ENCODE results near the gene TMEM63A.
A peak's percentile ranks its signal among the peaks of the same experiment; 100 is the strongest.
"Not testable (repeated sequence)": the region's sequence is repeated elsewhere in the genome, so short reads cannot be mapped to it uniquely, and the experiment has no call there.

Gene TMEM63A

GRCh38 chr1:225897595-225898514 is 15.7 kb upstream of the TMEM63A start:
- DNase-seq (ENCODE audit: low spot score): no peak
- Mint-ChIP-seq H3K27ac (peak overlapping the region; percentile 74), H3K9me3 (no peaks in the 10 kb centered on the region), H3K36me3 (ENCODE audit: low read depth) (no peaks in the 10 kb centered on the region), H3K4me1 (ENCODE audit: low read depth) (peaks cover 32% of the 10 kb centered on the region), H3K27me3 (ENCODE audit: low read depth) (peaks cover 23% of the 10 kb centered on the region), H3K4me3 (peak overlapping the region; percentile 77)

GRCh38 chr1:225896937-225897549 is 14.9 kb upstream of the TMEM63A start:
- peak; percentile 81 for DNase-seq (ENCODE audit: low spot score)
- Mint-ChIP-seq H3K27me3 (ENCODE audit: low read depth) (peaks cover 23% of the 10 kb centered on the region), H3K36me3 (ENCODE audit: low read depth) (no peaks in the 10 kb centered on the region), H3K27ac (peak overlapping the region; percentile 74), H3K9me3 (no peaks in the 10 kb centered on the region), H3K4me3 (peak overlapping the region; percentile 77), H3K4me1 (ENCODE audit: low read depth) (peaks cover 32% of the 10 kb centered on the region)

GRCh38 chr1:225896494-225896893 is 14.3 kb upstream of the TMEM63A start:
- Mint-ChIP-seq H3K9me3 (no peaks in the 10 kb centered on the region), H3K27me3 (ENCODE audit: low read depth) (peaks cover 23% of the 10 kb centered on the region), H3K36me3 (ENCODE audit: low read depth) (no peaks in the 10 kb centered on the region), H3K4me3 (peak overlapping the region; percentile 77), H3K4me1 (ENCODE audit: low read depth) (peaks cover 32% of the 10 kb centered on the region), H3K27ac (peak overlapping the region; percentile 74)
- DNase-seq (ENCODE audit: low spot score): no peak

GRCh38 chr1:225892307-225892706 is 10.1 kb upstream of the TMEM63A start:
- H3K4me1 Mint-ChIP-seq (ENCODE audit: low read depth): peaks cover 19% of the 10 kb centered on the region
- DNase-seq (ENCODE audit: low spot score): no peak
- peaks cover 23% of the 10 kb centered on the region for H3K27me3 Mint-ChIP-seq (ENCODE audit: low read depth)
- no peak overlapping the region for H3K27ac Mint-ChIP-seq
- no peaks in the 10 kb centered on the region for H3K9me3 Mint-ChIP-seq
- no peaks in the 10 kb centered on the region for H3K36me3 Mint-ChIP-seq (ENCODE audit: low read depth)
- H3K4me3 Mint-ChIP-seq: no peak overlapping the region

GRCh38 chr1:225891229-225891972 is 9.2 kb upstream of the TMEM63A start:
- peak overlapping the region; percentile 44 for H3K4me3 Mint-ChIP-seq
- H3K27ac Mint-ChIP-seq: no peak overlapping the region
- DNase-seq (ENCODE audit: low spot score): no peak
- no peaks in the 10 kb centered on the region for H3K36me3 Mint-ChIP-seq (ENCODE audit: low read depth)
- no peaks in the 10 kb centered on the region for H3K9me3 Mint-ChIP-seq
- H3K27me3 Mint-ChIP-seq (ENCODE audit: low read depth): peaks cover 28% of the 10 kb centered on the region
- peaks cover 9% of the 10 kb centered on the region for H3K4me1 Mint-ChIP-seq (ENCODE audit: low read depth)

- Mint-ChIP-seq H3K4me3 (peak overlapping the region; percentile 44), H3K36me3 (ENCODE audit: low read depth) (no peaks in the 10 kb centered on the region), H3K4me1 (ENCODE audit: low read depth) (peaks cover 4% of the 10 kb centered on the region), H3K9me3 (no peaks in the 10 kb centered on the region), H3K27me3 (ENCODE audit: low read depth) (peaks cover 28% of the 10 kb centered on the region), H3K27ac (no peak overlapping the region)
- no peak for DNase-seq (ENCODE audit: low spot score)
These were observed 8.4 kb upstream of the TMEM63A start for GRCh38 chr1:225890346-225891228.

GRCh38 chr1:225889743-225890142 is 7.6 kb upstream of the TMEM63A start:
- Mint-ChIP-seq H3K36me3 (ENCODE audit: low read depth) (no peaks in the 10 kb centered on the region), H3K27ac (no peak overlapping the region), H3K27me3 (ENCODE audit: low read depth) (peaks cover 25% of the 10 kb centered on the region), H3K9me3 (no peaks in the 10 kb centered on the region), H3K4me1 (ENCODE audit: low read depth) (peaks cover 4% of the 10 kb centered on the region), H3K4me3 (no peak overlapping the region)
- no peak for DNase-seq (ENCODE audit: low spot score)

GRCh38 chr1:225888898-225889601 is 6.9 kb upstream of the TMEM63A start, which contains the start of gene LEFTY1:
TSS of gene LEFTY1 (minus strand) at chr1:225889146. CDS start at chr1:225889066, 80 bp downstream.
- H3K36me3 Mint-ChIP-seq (ENCODE audit: low read depth): no peaks in the 10 kb centered on the region
- no peak within 1 kb of the TSS for H3K4me3 Mint-ChIP-seq
- H3K4me1 Mint-ChIP-seq (ENCODE audit: low read depth): peaks cover 5% of the 10 kb centered on the region
- H3K9me3 Mint-ChIP-seq: no peaks in the 10 kb centered on the region
- DNase-seq (ENCODE audit: low spot score): no peak
- peaks cover 25% of the 10 kb centered on the region for H3K27me3 Mint-ChIP-seq (ENCODE audit: low read depth)
- no peak within 1 kb of the TSS for H3K27ac Mint-ChIP-seq

- DNase-seq (ENCODE audit: low spot score): no peak
- H3K27ac Mint-ChIP-seq: no peak overlapping the region
- no peaks in the 10 kb centered on the region for H3K36me3 Mint-ChIP-seq (ENCODE audit: low read depth)
- H3K4me3 Mint-ChIP-seq: no peak overlapping the region
- H3K4me1 Mint-ChIP-seq (ENCODE audit: low read depth): peaks cover 10% of the 10 kb centered on the region
- no peaks in the 10 kb centered on the region for H3K9me3 Mint-ChIP-seq
- H3K27me3 Mint-ChIP-seq (ENCODE audit: low read depth): peaks cover 24% of the 10 kb centered on the region
These were observed 6.2 kb upstream of the TMEM63A start for GRCh38 chr1:225888289-225888897.

- not testable (repeated sequence) for DNase-seq (ENCODE audit: low spot score); H3K4me3 Mint-ChIP-seq; H3K27ac Mint-ChIP-seq; H3K36me3 Mint-ChIP-seq (ENCODE audit: low read depth); H3K9me3 Mint-ChIP-seq
- Mint-ChIP-seq H3K27me3 (ENCODE audit: low read depth) (peaks cover 27% of the 10 kb centered on the region), H3K4me1 (ENCODE audit: low read depth) (peaks cover 14% of the 10 kb centered on the region)
These were observed 5.5 kb upstream of the TMEM63A start for GRCh38 chr1:225887554-225888288.

GRCh38 chr1:225887030-225887314 is 4.8 kb upstream of the TMEM63A start:
- Mint-ChIP-seq H3K9me3 (no peaks in the 10 kb centered on the region), H3K27me3 (ENCODE audit: low read depth) (peaks cover 27% of the 10 kb centered on the region)

More at GRCh38 chr1:225887030-225887314, 4.8 kb upstream of the TMEM63A start:
- peaks cover 14% of the 10 kb centered on the region for H3K4me1 Mint-ChIP-seq (ENCODE audit: low read depth)
- no peak overlapping the region for H3K4me3 Mint-ChIP-seq
- no peak for DNase-seq (ENCODE audit: low spot score)
- no peaks in the 10 kb centered on the region for H3K36me3 Mint-ChIP-seq (ENCODE audit: low read depth)
- H3K27ac Mint-ChIP-seq: no peak overlapping the region

All from T-helper 2 cell treated with Interferon-gamma antibody and Interleukin-4, amounts not matched to agents 5 μg/mL and 100 μg/mL, for 36 hours (primary cell).